NCI-H2227 (cell line): ENCODE results near the gene ABLIM2.

Experiments used
- DNase-seq: peaks from one replicate; lab custom pipeline; 2025; ENCODE audit not compliant: unreplicated experiment; lab: John Stamatoyannopoulos, UW

ABLIM2 gene

GRCh38 chr4:8159537-8160232, 1.1 kb upstream of the ABLIM2 start:
- no peak for DNase-seq

- DNase-seq, result no peak
Observed at GRCh38 chr4:8157944-8158709, 486 bp downstream of the ABLIM2 start.

GRCh38 chr4:8157496-8157895, 1.1 kb downstream of the ABLIM2 start:
- DNase-seq, result peak; percentile 28

GRCh38 chr4:8156617-8157016, 2.0 kb downstream of the ABLIM2 start:
- DNase-seq, result no peak

GRCh38 chr4:8155660-8156421, 2.8 kb downstream of the ABLIM2 start:
- no peak for DNase-seq

- DNase-seq, result no peak
Observed at GRCh38 chr4:8155048-8155447, 3.6 kb downstream of the ABLIM2 start.

- no peak for DNase-seq
Observed at GRCh38 chr4:8153441-8153840, 5.2 kb downstream of the ABLIM2 start.

- no peak for DNase-seq
Observed at GRCh38 chr4:8152865-8153257, 5.8 kb downstream of the ABLIM2 start.

- no peak for DNase-seq
Observed at GRCh38 chr4:8152090-8152864, 6.3 kb downstream of the ABLIM2 start.

GRCh38 chr4:8151165-8151650, 7.4 kb downstream of the ABLIM2 start:
- no peak for DNase-seq

- DNase-seq, result no peak
Observed at GRCh38 chr4:8150152-8151090, 8.2 kb downstream of the ABLIM2 start.

GRCh38 chr4:8149664-8150063, 8.9 kb downstream of the ABLIM2 start:
- no peak for DNase-seq

- DNase-seq, result no peak
Observed at GRCh38 chr4:8148785-8149435, 9.7 kb downstream of the ABLIM2 start.

- no peak for DNase-seq
Observed at GRCh38 chr4:8148159-8148558, 10.5 kb downstream of the ABLIM2 start.

GRCh38 chr4:8147231-8147970, 11.2 kb downstream of the ABLIM2 start:
- DNase-seq, result no peak

GRCh38 chr4:8146157-8146556, 12.5 kb downstream of the ABLIM2 start:
- no peak for DNase-seq

- DNase-seq, result peak; percentile 15
Observed at GRCh38 chr4:8144359-8144758, 14.3 kb downstream of the ABLIM2 start.

GRCh38 chr4:8143392-8144140, 15.0 kb downstream of the ABLIM2 start:
- no peak for DNase-seq
